Stimulated activated naive CD8-positive, alpha-beta T cell treated with anti-CD3 and anti-CD28 coated beads, Interleukin-15, amount 100 ng/mL, for 72 hours (primary cell): ENCODE measurements around the gene CHAF1B.
A peak's percentile ranks its signal among the peaks of the same experiment; 100 is the strongest.

Experiments
- ATAC-seq: fragments of 150-1000 bp; cut with Tn5 transposase; 2 replicates; pipeline ENCODE4 v1.10.0; 2021; ENCODE audit warnings: mild to moderate bottlenecking, moderate library complexity
- DNase-seq, 2 donors: peaks; one replicate each; pipeline ENCODE4 v3.0.0; 2021 to 2022
- H3K27ac Mint-ChIP-seq, 2 donors: one replicate each; pipeline ENCODE4 v1.8.0; 2022; ENCODE audit warnings: mild to moderate bottlenecking in 2 of 2, mixed read lengths in 2 of 2, moderate library complexity in 2 of 2
- H3K27me3 Mint-ChIP-seq: one replicate; pipeline ENCODE4 v1.8.0; 2022; ENCODE audit warnings: mixed read lengths
- H3K4me1 Mint-ChIP-seq: one replicate; pipeline ENCODE4 v1.8.0; 2022; ENCODE audit warnings: mild to moderate bottlenecking, mixed read lengths
- H3K4me3 Mint-ChIP-seq, 2 donors: one replicate each; pipeline ENCODE4 v1.8.0; 2022; ENCODE audit warnings: mild to moderate bottlenecking in 2 of 2, mixed read lengths in 2 of 2, moderate library complexity in 1 of 2
- H3K9me3 Mint-ChIP-seq, 2 donors: one replicate each; pipeline ENCODE4 v1.8.0; 2022; ENCODE audit warnings: mixed read lengths in 2 of 2

CHAF1B gene

DNA sequence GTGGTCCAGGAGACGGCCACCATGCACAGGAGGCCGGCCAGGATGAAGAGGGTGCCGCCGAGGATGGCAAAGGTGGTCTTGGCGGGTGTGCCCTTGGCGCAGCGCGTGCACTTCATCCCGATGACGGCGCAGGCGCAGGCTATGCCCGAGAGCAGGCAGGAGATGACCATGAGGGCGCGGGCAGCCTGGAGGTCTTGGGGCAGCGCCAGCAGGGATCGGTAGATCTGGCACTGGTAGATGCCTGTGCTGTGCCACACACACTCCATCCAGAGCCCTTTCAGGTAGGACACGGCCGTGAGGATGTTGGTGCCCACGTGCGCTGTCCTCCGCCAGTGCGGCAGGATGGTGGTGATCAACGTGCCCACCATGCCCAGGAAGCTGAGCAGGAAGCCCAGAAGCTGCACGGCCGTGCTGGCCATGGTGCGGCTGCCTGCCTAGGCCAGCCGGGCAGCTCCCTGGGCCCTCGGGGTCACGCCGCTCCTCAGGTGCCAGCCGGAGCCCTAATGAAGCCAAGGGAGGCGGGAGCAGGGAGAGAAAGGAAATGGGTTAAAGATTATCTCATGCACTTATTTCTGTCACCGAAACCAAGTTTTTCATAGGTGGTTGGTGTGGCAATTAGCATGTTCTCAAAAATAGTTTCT, 76.2 kb downstream of the CHAF1B start:
- ATAC-seq (no peak), DNase-seq (no peak)
- H3K27ac Mint-ChIP-seq: peak overlapping the region in 1 of 2 donors; percentile 76
- no peaks in the 10 kb centered on the region for H3K9me3 Mint-ChIP-seq
- peaks cover 9% of the 10 kb centered on the region for H3K27me3 Mint-ChIP-seq
- no peak overlapping the region for H3K4me3 Mint-ChIP-seq
- peaks cover 6% of the 10 kb centered on the region for H3K4me1 Mint-ChIP-seq

- no peak overlapping the region for H3K27ac Mint-ChIP-seq
- ATAC-seq (no peak), DNase-seq (no peak)
- no peaks in the 10 kb centered on the region for H3K9me3 Mint-ChIP-seq
- peaks cover 9% of the 10 kb centered on the region for H3K27me3 Mint-ChIP-seq
- peaks cover 6% of the 10 kb centered on the region for H3K4me1 Mint-ChIP-seq
- no peak overlapping the region for H3K4me3 Mint-ChIP-seq
Measured at GRCh38 chr21:36461918-36462486, 76.8 kb downstream of the CHAF1B start.

- Mint-ChIP-seq H3K27ac (no peak overlapping the region), H3K9me3 (no peaks in the 10 kb centered on the region), H3K4me1 (peaks cover 6% of the 10 kb centered on the region), H3K4me3 (no peak overlapping the region), H3K27me3 (peaks cover 9% of the 10 kb centered on the region)
- ATAC-seq: no peak
- no peak for DNase-seq
Measured at GRCh38 chr21:36463204-36463603, 78.0 kb downstream of the CHAF1B start.

DNA sequence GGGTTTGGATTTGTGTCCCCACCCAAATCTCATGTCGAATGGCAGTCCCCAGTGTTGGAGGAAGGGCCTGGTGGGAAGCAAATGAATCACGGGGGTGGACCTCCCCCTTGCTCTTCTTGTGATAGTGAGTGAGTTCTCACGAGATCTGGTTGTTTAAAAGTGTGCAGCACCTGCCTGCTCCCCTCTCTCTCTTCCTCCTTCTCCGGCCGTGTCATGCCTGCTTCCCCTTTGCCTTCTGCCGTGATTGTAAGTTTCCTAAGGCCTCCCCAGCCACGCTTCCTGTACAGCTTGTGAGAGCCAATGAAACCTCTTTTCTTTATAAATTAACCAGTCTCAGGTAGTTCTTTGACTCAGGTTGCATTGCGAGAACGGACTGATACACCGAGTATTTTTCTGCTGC, 78.8 kb downstream of the CHAF1B start:
- Mint-ChIP-seq H3K4me1 (peaks cover 6% of the 10 kb centered on the region), H3K27me3 (peaks cover 9% of the 10 kb centered on the region), H3K9me3 (no peaks in the 10 kb centered on the region), H3K27ac (peak overlapping the region in 1 of 2 donors; percentile 13), H3K4me3 (no peak overlapping the region)
- ATAC-seq: no peak
- no peak for DNase-seq

GRCh38 chr21:36464590-36464989, 79.4 kb downstream of the CHAF1B start:
- peaks cover 6% of the 10 kb centered on the region for H3K4me1 Mint-ChIP-seq
- ATAC-seq: no peak
- H3K9me3 Mint-ChIP-seq: no peaks in the 10 kb centered on the region
- H3K4me3 Mint-ChIP-seq: no peak overlapping the region
- peaks cover 9% of the 10 kb centered on the region for H3K27me3 Mint-ChIP-seq
- no peak overlapping the region for H3K27ac Mint-ChIP-seq
- DNase-seq: no peak

DNA sequence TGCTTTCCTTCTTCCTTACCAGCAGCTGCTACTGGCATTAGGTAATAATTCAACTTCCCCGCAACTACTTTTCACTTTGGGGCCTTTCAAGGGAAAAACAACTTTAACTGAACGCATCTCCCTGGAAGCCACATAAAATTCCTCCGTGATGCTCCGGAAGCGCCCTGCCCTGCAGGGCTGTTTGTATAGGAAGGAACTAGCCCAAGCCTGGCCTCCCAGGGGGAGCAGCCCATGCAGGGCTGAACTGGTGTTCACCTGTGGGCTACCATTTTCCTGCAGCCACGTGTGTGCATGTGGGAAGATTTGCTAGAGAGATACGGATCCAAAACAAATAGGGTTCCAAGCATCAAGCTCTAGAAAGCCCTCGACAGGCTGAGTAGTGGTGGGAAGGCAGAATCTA, 80.3 kb downstream of the CHAF1B start:
- no peak for ATAC-seq
- no peak for DNase-seq
- Mint-ChIP-seq H3K27me3 (peaks cover 9% of the 10 kb centered on the region), H3K4me3 (no peak overlapping the region), H3K27ac (peak overlapping the region in 1 of 2 donors; percentile 34), H3K9me3 (no peaks in the 10 kb centered on the region), H3K4me1 (peaks cover 6% of the 10 kb centered on the region)

- Mint-ChIP-seq H3K27ac (no peak overlapping the region), H3K4me3 (no peak overlapping the region), H3K9me3 (no peaks in the 10 kb centered on the region), H3K4me1 (peaks cover 9% of the 10 kb centered on the region), H3K27me3 (peaks cover 9% of the 10 kb centered on the region)
- ATAC-seq (no peak), DNase-seq (no peak)
Measured at GRCh38 chr21:36466061-36466511, 80.9 kb downstream of the CHAF1B start.
